ENCODE data around the gene SMURF2.
"Not testable (repeated sequence)": the region's sequence is repeated elsewhere in the genome, so short reads cannot be mapped to it uniquely, and the experiment has no call there.

The SMURF2 gene

GRCh38 chr17:64664299-64664981 lies 2.3 kb upstream of the SMURF2 start:
- DNase-seq (ENCODE audit: low spot score), result not testable (repeated sequence)

- DNase-seq (ENCODE audit: low spot score), result not testable (repeated sequence)
Measured at GRCh38 chr17:64663836-64664235, 1.7 kb upstream of the SMURF2 start.

GRCh38 chr17:64662774-64663367 lies 764 bp upstream of the SMURF2 start:
- DNase-seq (ENCODE audit: low spot score), result no peak

GRCh38 chr17:64661726-64661975 lies 456 bp downstream of the SMURF2 start:
- DNase-seq (ENCODE audit: low spot score), result no peak

GRCh38 chr17:64660978-64661725 lies 955 bp downstream of the SMURF2 start:
- not testable (repeated sequence) for DNase-seq (ENCODE audit: low spot score)

GRCh38 chr17:64660195-64660977 lies 1.7 kb downstream of the SMURF2 start:
- DNase-seq (ENCODE audit: low spot score), result not testable (repeated sequence)

- DNase-seq (ENCODE audit: low spot score), result no peak
Measured at GRCh38 chr17:64658931-64659330, 3.2 kb downstream of the SMURF2 start.

- no peak for DNase-seq (ENCODE audit: low spot score)
Measured at GRCh38 chr17:64657610-64658125, 4.4 kb downstream of the SMURF2 start.

GRCh38 chr17:64655704-64656103 lies 6.4 kb downstream of the SMURF2 start:
- DNase-seq (ENCODE audit: low spot score), result no peak

GRCh38 chr17:64653985-64654355 lies 8.1 kb downstream of the SMURF2 start:
- DNase-seq (ENCODE audit: low spot score), result no peak

- no peak for DNase-seq (ENCODE audit: low spot score)
Measured at GRCh38 chr17:64653325-64653984, 8.7 kb downstream of the SMURF2 start.

GRCh38 chr17:64651889-64652288 lies 10.2 kb downstream of the SMURF2 start:
- no peak for DNase-seq (ENCODE audit: low spot score)

- no peak for DNase-seq (ENCODE audit: low spot score)
Measured at GRCh38 chr17:64648234-64648633, 13.9 kb downstream of the SMURF2 start.

- no peak for DNase-seq (ENCODE audit: low spot score)
Measured at GRCh38 chr17:64647817-64648216, 14.3 kb downstream of the SMURF2 start.

- DNase-seq (ENCODE audit: low spot score), result no peak
Measured at GRCh38 chr17:64639516-64639915, 22.6 kb downstream of the SMURF2 start.

- DNase-seq (ENCODE audit: low spot score), result no peak
Measured at GRCh38 chr17:64638552-64639203, 23.4 kb downstream of the SMURF2 start.

GRCh38 chr17:64635647-64636305 lies 26.3 kb downstream of the SMURF2 start:
- no peak for DNase-seq (ENCODE audit: low spot score)

GRCh38 chr17:64634218-64634617 lies 27.9 kb downstream of the SMURF2 start:
- no peak for DNase-seq (ENCODE audit: low spot score)

GRCh38 chr17:64632606-64633005 lies 29.5 kb downstream of the SMURF2 start:
- no peak for DNase-seq (ENCODE audit: low spot score)

- no peak for DNase-seq (ENCODE audit: low spot score)
Measured at GRCh38 chr17:64632194-64632593, 29.9 kb downstream of the SMURF2 start.
